Spleen (tissue), 7 donors: ENCODE results near the gene PAXIP1.

Source experiments
- CTCF ChIP-seq, 11 experiments: fragments of 200-600 bp in 7 of 11; fragments of 450-650 bp in 4 of 11; sonication (generic) in 4 of 11; IDR thresholded peaks in 8 of 11; conservative IDR thresholded peaks in 3 of 11; 1 replicate in 7 of 11; 2 replicates in 4 of 11; pipeline versions ENCODE4 v1.4.0 to v1.8.0; 2016 to 2021; ENCODE audit warnings: antibody characterized with exemption in 11 of 11, inconsistent platforms in 4 of 11, mild to moderate bottlenecking in 1 of 11
- POLR2AphosphoS5 ChIP-seq, 3 donors: sonication (generic); formaldehyde crosslinking; IDR thresholded peaks; one replicate each; pipeline ENCODE4 v1.5.1; 2017; ENCODE audit warnings: antibody characterized with exemption in 3 of 3
- donor health status: DM: no; HTN: no; CAD: no; lungs with moderate emphysema.
- donor health status: DM: no; HTN: no; CAD: no.
- donor health status: DM: no; HTN: no; CAD: no.

GRCh38 chr7:154977250-154977649 lies 25.7 kb downstream of the PAXIP1 start:
- TF ChIP-seq CTCF (IDR thresholded peaks at IDR 0.05 in 8 of 11, conservative IDR thresholded peaks at IDR 0.05 in 3 of 11) = no peak
- no peak for TF ChIP-seq POLR2AphosphoS5 (IDR thresholded peaks at IDR 0.05)
